NT2/D1 (cell line): ENCODE results near the gene FANCM.

Experiments used
- SUZ12 ChIP-seq: IDR thresholded peaks from 2 replicates; pipeline ENCODE4 v1.6.1; 2011; ENCODE audit not compliant: insufficient read length, insufficient read depth; ENCODE audit errors: extremely low read depth
- YY1 ChIP-seq: IDR thresholded peaks from 2 replicates; pipeline ENCODE4 v1.6.1; 2011; ENCODE audit not compliant: insufficient read length, insufficient read depth

DNA sequence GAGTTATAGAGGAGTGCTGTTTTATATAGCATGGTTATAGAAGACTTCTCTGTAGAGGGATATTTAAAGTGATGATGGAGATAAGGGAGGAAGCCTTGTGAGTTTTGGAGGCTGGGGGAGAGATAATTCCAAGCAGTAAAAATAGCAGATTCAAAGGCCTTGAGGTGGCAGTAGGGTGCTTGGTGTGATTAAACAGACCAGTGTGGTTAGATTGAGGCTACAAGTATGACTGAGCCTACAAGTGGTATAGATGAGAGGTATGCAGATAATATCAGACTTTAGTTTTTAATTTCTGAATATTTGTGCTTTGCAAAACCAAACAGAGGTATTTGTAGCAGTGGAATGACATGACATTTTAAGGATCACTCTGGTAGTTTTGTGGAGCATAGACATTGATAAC, 20.3 kb downstream of the FANCM start:
- TF ChIP-seq YY1: no peak
- TF ChIP-seq SUZ12: no peak
